Activated CD4-positive, alpha-beta T cell treated with anti-CD3 and anti-CD28 coated beads, Interleukin-10, Interleukin-2, amounts not matched to agents 100 ng/mL and 50 ng/mL, durations not matched to agents 16 hours and 8 hours (primary cell): ENCODE data around the gene SLC52A1.

Experiments
- DNase-seq: peaks from one replicate; pipeline ENCODE4 v3.0.0-alpha.2; 2020

The SLC52A1 gene

DNA sequence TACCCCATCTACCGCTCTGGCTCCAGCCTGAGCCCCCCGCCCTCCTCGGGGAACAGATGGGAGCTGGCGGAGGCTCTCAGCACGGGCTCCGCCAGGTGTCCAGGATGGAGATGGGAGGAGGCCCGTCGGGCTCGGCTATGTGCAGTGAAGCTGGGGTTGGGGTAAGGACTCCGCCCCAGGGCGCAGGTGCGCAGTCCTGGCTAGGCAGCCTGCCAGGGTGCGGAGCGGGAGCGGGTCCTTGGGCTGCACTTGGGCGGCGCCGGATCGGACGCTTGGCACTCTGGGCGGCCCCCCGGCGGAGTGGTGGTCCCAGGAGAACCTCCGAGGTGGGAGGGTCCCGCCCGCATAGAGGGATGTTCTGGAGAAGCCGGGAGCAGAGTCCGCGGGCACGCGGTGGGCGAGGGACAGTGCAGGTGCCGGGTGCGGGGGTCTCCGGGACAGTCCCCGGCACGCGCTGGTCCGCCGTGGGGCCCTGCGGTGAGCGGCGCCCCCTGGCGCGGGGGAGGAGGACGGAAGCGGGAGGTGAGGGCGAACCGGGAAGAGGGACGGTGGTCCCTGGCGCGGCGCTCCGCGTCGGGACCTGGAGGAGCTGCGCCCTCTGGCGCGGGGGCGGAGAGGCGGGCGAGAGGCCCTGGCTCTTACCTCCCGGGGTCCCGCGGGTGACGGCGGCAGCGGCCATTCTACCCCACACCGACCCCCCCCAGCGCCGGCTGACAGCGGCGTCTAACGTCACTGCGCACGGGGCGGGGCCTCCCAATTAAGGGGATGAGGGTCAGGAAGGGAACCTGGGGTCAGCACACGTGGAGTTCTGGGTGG is 48.1 kb downstream of the SLC52A1 start, which contains the start of gene CAMTA2:
TSS of gene CAMTA2 (minus strand) at position 725 of the 816 bp plus-strand sequence. CDS start 1,453 bp downstream, outside the sequence.
- peak; percentile 92 for DNase-seq

DNA sequence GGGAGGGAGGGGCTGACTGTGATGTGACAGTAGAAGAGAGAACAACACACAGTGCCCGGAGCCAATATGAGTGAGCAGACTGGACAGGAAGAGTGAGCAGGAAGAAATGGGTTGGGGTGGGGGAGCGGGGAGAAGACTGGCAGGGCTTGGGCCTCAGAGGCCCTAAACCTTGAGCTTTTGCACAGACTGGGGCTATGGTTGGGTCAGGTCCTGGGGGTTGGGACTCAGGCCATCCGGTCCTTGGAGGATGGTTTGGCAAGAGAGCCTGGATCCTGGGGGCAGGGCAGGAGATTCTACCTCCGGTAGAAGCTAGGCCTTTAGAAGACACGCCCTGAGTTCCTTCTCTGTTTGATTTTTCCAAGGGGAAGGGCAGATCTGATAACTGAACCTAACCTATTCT is 48.8 kb downstream of the SLC52A1 start:
- no peak for DNase-seq
